ENCODE measurements around the gene ZSCAN1. TPM values are rescaled to one million over a fixed set of nuclear protein-coding genes. Genes with fewer than 3 reads are reported as not detected.

Gene ZSCAN1
- total RNA-seq, 1 experiment from 2014 or later, result not detected

- peak; percentile 55 for DNase-seq (ENCODE audit: low spot score)
- in situ Hi-C loops (cut with HindIII; ENCODE audit: low sequenced_read_pairs), result no loop called here
Observed at GRCh38 chr19:58037927-58038687, 4.3 kb downstream of the ZSCAN1 start.

DNA sequence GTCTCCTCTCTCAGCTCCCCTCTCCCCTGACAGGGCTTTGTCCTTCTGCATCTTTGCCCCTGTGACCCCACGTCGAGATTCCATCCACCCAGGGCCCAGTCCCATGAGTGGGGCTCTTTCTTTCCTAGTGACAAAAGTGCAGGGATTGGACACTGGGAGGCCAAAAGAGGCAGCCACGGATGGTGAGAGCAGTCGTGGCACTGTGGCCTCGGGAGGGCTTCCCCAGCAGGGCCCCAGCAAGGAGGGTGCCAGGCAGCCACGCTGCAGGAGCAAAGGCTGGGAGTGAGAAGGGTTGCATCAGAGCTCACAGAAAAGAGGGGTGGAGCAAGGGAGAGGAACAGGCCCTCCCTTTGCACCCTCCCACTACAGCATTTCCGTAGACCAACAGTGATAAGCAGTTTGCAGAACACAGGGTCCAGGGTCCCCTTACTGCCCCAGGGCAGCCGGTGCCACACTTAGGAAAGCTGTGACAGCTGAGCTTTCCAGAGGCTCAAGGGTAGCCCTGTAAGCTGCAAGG lies 4.9 kb downstream of the ZSCAN1 start:
- in situ Hi-C loops (cut with HindIII; ENCODE audit: low sequenced_read_pairs), result no loop called here

DNA sequence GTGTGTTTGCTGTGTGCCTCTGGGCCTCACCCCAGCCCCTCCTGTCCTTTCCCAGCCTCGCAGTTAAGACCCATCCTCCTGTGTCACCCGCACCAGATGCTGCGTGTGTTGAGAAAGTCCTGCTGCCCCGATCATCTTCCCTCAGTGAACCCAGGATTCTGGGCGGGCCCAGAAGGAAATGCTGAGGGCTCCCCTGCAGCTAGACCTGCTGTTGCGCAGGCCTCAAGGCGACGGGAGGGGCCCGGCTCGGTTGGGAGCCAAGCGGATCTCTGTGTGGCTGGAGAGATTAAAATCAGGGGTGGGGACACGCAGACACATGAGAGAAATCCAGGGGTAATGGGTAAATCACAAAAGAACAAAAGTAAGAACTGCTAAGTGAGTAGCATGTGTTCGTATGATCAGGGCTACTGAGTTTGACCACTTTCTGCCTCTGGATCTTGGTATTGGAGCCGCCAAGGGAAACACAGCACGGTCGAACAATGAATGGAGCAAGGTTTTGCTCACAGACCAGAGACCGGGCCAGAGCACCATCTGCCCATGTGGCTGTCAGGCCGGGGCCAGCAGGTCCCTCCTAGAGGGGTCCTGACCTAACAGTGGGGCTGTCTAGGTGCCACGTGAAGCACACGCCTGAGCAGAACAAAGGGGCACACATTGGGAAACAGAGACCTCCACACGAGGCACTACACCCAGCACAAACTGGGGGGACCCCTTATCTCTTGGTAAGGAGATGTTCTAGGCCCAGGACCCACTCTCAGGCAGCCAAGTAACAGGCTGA lies 7.1 kb downstream of the ZSCAN1 start:
- in situ Hi-C loops (cut with HindIII; ENCODE audit: low sequenced_read_pairs), result loop anchor here (5.0 kb wide), 1 partner anchor 36 kb away; no protein-coding TSS in a partner anchor
- DNase-seq (ENCODE audit: low spot score), result no peak

More for the DNA sequence above, 4.9 kb downstream of the ZSCAN1 start:
- DNase-seq (ENCODE audit: low spot score), result peak; percentile 19

DNA sequence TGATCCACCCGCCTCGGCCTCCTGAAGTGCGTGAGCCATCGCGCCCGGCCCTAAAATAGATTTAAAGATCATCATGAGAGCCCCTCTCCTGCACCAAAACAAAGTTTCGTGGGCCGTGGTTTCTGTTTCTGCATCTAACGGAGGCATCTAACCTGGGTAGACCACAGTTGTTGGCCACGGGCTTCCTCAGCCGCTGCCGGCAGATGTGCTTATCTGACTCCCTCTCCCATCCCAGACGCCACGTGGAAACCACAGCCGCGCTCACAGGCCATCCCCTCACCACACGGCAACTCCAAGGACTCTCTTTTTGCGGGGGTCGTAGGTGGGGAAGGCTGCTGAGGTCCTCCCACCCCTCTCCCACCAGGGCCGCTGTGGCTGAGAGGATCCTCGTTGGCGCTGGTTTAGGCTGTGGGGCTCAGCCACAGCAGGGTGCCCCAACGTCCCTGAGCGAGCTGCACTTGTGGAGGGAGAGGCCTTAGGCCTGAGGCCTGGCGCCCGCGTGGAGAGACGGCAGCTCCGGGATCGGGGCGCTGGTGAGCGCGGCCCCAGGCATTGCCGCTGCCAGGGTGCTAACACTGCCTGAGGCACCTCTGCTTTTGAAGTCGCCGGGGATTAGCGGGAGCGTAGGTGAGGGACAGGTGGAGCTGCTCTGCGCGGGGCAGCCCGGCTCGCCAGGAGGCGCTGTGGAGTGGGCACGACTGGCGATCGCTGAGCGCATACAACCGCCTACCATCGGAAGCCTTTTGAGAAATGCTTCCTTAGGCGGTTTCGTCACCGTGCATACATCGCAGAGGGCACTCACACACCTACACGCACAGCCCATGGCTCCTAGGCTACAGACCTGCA lies 8.9 kb downstream of the ZSCAN1 start:
- no peak for DNase-seq (ENCODE audit: low spot score)
- in situ Hi-C loops (cut with HindIII; ENCODE audit: low sequenced_read_pairs), result loop anchor here (5.0 kb wide), 1 partner anchor 35 kb away; no protein-coding TSS in a partner anchor

DNA sequence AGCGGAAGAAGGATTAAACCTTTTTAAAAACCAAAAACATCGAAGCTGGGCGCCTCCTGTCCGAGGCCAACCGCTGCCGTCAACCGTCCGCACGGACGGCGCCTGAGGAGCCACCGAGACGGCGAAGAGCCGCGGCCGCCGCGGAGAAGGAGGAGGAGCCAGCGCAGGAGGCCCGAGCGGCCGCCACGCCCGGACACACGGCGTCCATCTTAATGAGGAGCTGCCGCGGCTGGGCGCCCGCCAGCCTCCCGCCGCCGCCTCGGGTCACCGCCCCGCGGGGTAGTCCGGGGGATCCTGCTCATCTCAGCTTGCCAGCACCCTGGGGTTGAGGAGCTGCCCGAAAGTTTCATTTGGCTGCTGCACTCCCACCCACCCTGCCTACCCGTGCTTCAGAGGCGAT lies 10.6 kb downstream of the ZSCAN1 start:
- in situ Hi-C loops (cut with HindIII; ENCODE audit: low sequenced_read_pairs), result loop anchor here (5.0 kb wide), 1 partner anchor 33 kb away; no protein-coding TSS in a partner anchor
- no peak for DNase-seq (ENCODE audit: low spot score)

DNA sequence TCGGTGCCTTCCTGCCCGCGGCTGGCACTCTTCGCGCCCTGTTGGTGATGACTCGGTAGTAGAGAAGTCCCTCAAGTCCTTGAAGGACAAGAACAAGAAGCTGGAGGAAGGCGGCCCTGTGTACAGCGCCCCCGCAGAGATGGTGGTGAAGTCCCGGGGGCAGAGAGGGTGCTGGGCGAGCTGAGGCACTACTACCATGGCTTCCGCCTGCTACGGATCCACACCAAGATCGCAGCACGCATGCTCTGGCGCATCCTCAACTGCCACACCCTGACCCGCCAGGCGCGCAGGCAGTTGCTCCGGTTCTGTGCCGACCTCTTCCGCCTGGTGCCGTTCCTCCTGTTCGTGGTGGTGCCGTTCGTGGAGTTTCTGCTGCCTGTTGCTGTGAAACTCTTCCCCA lies 11.1 kb downstream of the ZSCAN1 start:
- in situ Hi-C loops (cut with HindIII; ENCODE audit: low sequenced_read_pairs), result loop anchor here (5.0 kb wide), 1 partner anchor 32 kb away; no protein-coding TSS in a partner anchor
- DNase-seq (ENCODE audit: low spot score), result no peak

- in situ Hi-C loops (cut with HindIII; ENCODE audit: low sequenced_read_pairs), result no loop called here
Observed at GRCh38 chr19:58045411-58046050, 11.7 kb downstream of the ZSCAN1 start.

DNA sequence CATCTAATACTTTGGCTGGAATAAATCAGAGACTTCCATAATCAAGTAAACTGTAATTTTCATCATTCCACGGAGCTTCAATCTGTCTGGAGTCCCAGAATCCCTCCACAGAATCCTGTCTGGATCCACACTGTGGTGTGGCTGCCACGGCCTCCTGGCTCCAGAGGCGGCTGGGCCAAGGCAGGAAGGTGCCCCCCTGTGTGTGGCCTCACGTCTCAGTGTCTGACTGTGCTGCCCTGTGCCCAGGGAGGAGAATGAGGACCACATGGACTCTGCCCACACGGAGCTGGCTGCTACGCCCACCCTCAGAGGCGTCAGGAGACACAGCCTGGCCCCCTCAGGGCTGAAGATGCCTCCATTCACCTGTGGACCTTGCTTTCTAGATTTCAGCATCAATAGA lies 13.0 kb downstream of the ZSCAN1 start:
- no peak for DNase-seq (ENCODE audit: low spot score)
- in situ Hi-C loops (cut with HindIII; ENCODE audit: low sequenced_read_pairs), result no loop called here

More at GRCh38 chr19:58045411-58046050, 11.7 kb downstream of the ZSCAN1 start:
- DNase-seq (ENCODE audit: low spot score), result no peak

DNA sequence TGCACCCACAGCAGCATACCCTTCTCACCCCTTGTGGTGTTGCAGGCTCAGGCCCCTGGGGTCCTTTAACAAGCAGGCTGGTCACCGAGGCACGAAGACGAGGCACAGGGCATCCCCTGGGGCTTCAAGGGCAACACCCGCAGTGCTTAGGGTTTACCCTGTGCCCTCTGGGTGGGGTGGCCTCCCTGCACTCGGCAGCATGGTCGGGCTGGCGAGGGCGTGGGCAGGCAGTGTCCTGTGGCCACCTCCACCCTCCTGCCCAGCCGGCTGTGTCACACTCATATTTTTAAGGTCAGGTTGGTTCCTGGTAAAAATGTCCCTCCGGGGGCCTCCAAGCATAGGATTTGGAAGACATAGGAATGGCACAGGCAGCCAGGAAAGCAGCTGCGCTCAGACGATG lies 13.8 kb downstream of the ZSCAN1 start:
- in situ Hi-C loops (cut with HindIII; ENCODE audit: low sequenced_read_pairs), result no loop called here
- no peak for DNase-seq (ENCODE audit: low spot score)

DNA sequence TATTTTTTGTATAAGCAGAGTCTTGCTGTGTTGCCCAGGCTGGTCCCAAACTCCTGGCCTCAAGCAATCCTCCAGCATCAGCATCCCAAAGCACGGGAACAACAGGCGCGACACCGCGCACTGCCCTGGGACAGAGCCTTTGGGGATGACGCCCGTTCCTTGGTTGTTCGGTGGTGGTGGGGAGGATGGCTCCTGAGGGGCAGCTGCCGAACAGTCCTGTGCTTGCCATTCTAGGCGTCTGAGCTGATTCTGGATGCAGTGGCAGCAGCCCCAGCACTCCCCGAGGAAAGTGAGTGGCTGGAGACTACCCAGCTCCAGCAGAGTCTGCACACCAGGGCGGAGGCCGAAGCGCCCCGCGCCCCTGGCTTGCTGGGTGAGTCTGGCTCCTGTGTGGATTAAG lies 18.4 kb downstream of the ZSCAN1 start:
- in situ Hi-C loops (cut with HindIII; ENCODE audit: low sequenced_read_pairs), result no loop called here
- no peak for DNase-seq (ENCODE audit: low spot score)

GRCh38 chr19:58053480-58054156 lies 19.8 kb downstream of the ZSCAN1 start:
- in situ Hi-C loops (cut with HindIII; ENCODE audit: low sequenced_read_pairs), result no loop called here

GRCh38 chr19:58054901-58055874 lies 21.4 kb downstream of the ZSCAN1 start:
- peak; percentile 85 for DNase-seq (ENCODE audit: low spot score)
- in situ Hi-C loops (cut with HindIII; ENCODE audit: low sequenced_read_pairs), result no loop called here

More at GRCh38 chr19:58053480-58054156, 19.8 kb downstream of the ZSCAN1 start:
- no peak for DNase-seq (ENCODE audit: low spot score)

GRCh38 chr19:58056261-58056660 lies 22.4 kb downstream of the ZSCAN1 start:
- no peak for DNase-seq (ENCODE audit: low spot score)

GRCh38 chr19:58056861-58057260 lies 23.0 kb downstream of the ZSCAN1 start:
- in situ Hi-C loops (cut with HindIII; ENCODE audit: low sequenced_read_pairs), result no loop called here
- DNase-seq (ENCODE audit: low spot score), result no peak

More at GRCh38 chr19:58056261-58056660, 22.4 kb downstream of the ZSCAN1 start:
- in situ Hi-C loops (cut with HindIII; ENCODE audit: low sequenced_read_pairs), result no loop called here

DNA sequence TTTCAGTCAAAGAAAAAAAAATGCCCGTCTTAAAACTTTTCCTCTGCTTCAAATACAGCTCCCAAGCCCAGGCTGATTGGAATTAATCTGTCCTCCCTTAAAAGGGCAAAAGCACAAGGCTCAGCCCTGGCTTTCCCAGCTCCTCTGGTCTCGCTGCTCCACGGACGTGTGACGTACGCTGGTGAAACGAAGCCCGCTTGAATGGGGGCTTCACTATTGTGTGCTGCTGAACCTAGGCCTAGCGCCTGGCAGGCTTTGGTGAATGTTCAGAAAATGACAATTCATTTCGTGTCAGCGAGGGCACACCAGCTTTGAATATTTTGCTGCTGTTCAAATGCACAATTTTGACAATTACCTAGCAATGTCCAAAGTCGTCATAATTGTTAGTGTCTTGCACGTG lies 24.6 kb downstream of the ZSCAN1 start:
- in situ Hi-C loops (cut with HindIII; ENCODE audit: low sequenced_read_pairs), result no loop called here
- no peak for DNase-seq (ENCODE audit: low spot score)

DNA sequence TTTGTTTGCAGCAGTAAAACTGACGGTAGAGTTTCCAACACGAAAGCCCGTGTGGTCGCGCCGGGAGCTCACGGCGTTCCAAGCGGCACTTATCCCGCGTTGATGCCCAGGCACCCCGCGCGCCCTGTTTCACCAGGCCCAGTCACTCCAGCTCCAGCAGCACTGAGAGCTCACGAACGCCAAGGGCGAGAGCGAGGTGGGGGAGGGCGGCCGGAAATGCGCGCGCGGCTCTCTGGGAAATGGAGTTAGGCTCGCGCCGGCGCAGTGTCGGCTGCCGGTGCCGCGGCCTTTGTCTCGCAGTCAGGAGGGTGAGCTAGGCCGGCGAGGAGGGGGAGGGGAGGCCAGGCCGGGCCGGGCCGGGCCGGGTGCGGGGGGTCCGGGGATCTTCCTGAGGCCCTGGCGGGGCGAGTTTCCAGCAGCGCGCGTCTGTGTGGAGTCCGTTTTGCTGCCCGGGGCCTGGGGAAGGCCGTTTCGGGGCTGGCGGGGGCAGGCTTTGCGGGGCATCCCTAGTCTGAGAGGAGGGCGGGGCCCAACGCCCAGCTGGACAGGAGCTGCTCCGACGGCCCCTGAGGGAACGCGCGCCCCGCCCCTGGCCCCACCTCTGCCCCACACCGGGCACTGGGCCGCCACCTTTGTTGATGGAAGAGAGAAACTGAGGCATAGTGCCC lies 25.3 kb downstream of the ZSCAN1 start, which contains the start of gene ZNF135:
Gene ZNF135 (plus strand): TSS at position 280 of the 668 bp plus-strand sequence. CDS start 721 bp downstream, outside the sequence.
- peak; percentile 85 for DNase-seq (ENCODE audit: low spot score)
- in situ Hi-C loops (cut with HindIII; ENCODE audit: low sequenced_read_pairs), result no loop called here
